ENCODE results near the gene ELP1.

GRCh38 chr9:108845947-108846346 is 88.0 kb downstream of the ELP1 start:
- TF ChIP-seq SUZ12 (IDR thresholded peaks at IDR 0.05; ENCODE audit: extremely low read depth, insufficient read depth, insufficient read length) (no peak), ZNF274 (IDR thresholded peaks at IDR 0.05; ENCODE audit: low read depth, low read length) (no peak)
